ENCODE data around the gene NACC1. TPM values are rescaled to one million over a fixed set of nuclear protein-coding genes. Genes with fewer than 3 reads are reported as not detected.

Gene NACC1
- total RNA-seq, 3 donors from 2014 or later (not counting 1 experiment from before 2014, with no cell fraction given) = 41.2 to 48.7 (median 43.4) TPM

DNA sequence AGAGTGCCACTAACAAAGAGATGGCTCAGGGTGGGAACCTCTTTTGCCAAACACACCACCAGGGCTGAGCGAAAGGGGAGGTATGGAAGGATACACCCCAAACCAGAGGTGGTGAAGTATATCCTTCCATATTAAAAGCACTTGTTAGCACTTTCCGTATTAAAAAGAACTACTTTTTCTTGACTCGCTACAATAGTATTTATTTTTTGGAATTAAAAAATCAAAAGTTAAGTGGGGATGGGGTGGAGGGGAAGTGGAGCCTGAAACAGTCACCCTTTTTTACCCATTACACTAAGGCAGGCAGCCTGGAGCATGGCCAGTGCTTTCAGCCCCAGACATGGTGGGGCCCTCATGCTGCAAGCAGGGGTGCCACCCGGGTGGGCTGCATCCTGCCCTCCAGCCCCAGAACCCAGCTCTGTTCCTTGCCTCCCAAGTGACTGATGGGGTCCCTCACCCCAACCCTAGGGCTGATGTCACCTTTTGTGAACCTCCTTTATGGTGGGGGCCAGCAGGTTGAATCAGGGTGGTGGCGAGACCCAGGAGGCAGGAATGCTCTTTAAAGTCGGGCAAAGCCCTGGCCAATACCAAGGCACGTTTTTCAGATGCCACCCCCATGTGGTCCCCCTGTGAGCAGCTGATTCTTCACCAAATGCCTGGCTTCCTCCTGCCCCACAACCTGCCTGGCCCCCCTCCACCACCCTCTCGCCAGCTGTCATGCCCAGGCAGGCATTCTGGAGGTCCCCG is 46.4 kb upstream of the NACC1 start:
- no peaks in the 10 kb centered on the region for H3K36me3 ChIP-seq (ENCODE audit: control insufficient read depth, insufficient read depth, low read length)
- Mint-ChIP-seq H3K4me3 (no peak overlapping the region), H3K36me3 (no peaks in the 10 kb centered on the region), H3K4me1 (no peaks in the 10 kb centered on the region), H3K27me3 (ENCODE audit: low read depth in 2 of 2) (peaks cover 8 to 13% of the 10 kb centered on the region in 2 donors), H3K9me3 (no peaks in the 10 kb centered on the region), H3K27ac (no peak overlapping the region)
- 40% methylated on average over 6 of the region's 9 CpGs for WGBS (ENCODE audit: insufficient coverage)
- no peaks in the 10 kb centered on the region for H3K4me1 ChIP-seq (ENCODE audit: control insufficient read depth, insufficient read depth, low read length)
- DNase-seq (no peak), ATAC-seq (no peak)
- intact Hi-C loops (cut with micrococcal nuclease) = no loop called here
- TF ChIP-seq, protein P1, sequence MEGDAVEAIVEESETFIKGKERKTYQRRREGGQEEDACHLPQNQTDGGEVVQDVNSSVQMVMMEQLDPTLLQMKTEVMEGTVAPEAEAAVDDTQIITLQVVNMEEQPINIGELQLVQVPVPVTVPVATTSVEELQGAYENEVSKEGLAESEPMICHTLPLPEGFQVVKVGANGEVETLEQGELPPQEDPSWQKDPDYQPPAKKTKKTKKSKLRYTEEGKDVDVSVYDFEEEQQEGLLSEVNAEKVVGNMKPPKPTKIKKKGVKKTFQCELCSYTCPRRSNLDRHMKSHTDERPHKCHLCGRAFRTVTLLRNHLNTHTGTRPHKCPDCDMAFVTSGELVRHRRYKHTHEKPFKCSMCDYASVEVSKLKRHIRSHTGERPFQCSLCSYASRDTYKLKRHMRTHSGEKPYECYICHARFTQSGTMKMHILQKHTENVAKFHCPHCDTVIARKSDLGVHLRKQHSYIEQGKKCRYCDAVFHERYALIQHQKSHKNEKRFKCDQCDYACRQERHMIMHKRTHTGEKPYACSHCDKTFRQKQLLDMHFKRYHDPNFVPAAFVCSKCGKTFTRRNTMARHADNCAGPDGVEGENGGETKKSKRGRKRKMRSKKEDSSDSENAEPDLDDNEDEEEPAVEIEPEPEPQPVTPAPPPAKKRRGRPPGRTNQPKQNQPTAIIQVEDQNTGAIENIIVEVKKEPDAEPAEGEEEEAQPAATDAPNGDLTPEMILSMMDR (IDR thresholded peaks at IDR 0.05) = no peak
- no peaks in the 10 kb centered on the region for H3K9me3 ChIP-seq (ENCODE audit: control insufficient read depth, insufficient read depth, low read length)
- no peaks in the 10 kb centered on the region for H3K27me3 ChIP-seq (ENCODE audit: control insufficient read depth, insufficient read depth, low read length)
- no peak overlapping the region for H3K4me3 ChIP-seq (ENCODE audit: low read length)
- H3K27ac ChIP-seq (ENCODE audit: low read length) = no peak overlapping the region

DNA sequence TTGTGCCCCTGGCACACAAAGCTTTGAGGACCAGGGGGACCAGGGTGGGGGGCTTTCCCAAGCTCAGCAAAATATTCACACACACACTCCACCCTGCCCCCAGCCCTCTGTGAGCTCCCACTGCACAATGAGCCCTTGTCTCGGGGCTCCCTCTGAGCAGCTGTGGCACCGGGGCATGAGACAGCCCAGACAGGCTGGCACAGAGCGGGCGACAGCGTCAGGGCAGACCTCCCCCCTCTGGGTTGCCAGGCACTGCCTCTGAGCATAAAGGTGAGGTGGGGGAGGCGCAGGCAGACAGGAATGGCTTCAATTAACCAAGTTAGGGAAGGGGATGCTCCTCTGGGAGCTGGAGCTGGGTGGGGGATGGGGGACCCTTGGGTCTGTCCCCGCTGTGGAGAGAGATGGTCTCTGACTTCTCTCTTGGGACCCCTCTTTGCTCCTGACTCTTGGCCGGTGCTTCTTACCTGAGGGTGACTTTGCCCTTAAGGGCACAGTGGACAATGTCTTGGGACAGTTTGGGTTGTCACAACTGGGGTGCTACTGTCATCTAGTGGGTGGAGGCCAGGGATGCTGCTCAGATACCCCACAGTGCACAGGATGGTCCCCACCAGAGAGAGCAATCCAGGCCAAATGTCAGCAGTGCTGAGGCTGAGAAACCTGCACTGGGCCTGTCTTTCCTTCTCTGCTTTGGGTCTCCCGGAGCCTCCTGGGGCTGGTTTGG is 45.7 kb upstream of the NACC1 start:
- Mint-ChIP-seq H3K4me3 (no peak overlapping the region), H3K27me3 (ENCODE audit: low read depth in 2 of 2) (peaks cover 8 to 16% of the 10 kb centered on the region in 2 donors), H3K36me3 (no peaks in the 10 kb centered on the region), H3K4me1 (no peaks in the 10 kb centered on the region), H3K9me3 (no peaks in the 10 kb centered on the region), H3K27ac (no peak overlapping the region)
- DNase-seq (no peak), ATAC-seq (no peak)
- WGBS (ENCODE audit: insufficient coverage) = 82% methylated on average over 9 of the region's 9 CpGs
- intact Hi-C loops (cut with micrococcal nuclease) = no loop called here
- H3K9me3 ChIP-seq (ENCODE audit: control insufficient read depth, insufficient read depth, low read length) = no peaks in the 10 kb centered on the region
- no peak overlapping the region for H3K27ac ChIP-seq (ENCODE audit: low read length)
- H3K4me1 ChIP-seq (ENCODE audit: control insufficient read depth, insufficient read depth, low read length) = no peaks in the 10 kb centered on the region
- H3K4me3 ChIP-seq (ENCODE audit: low read length) = no peak overlapping the region
- TF ChIP-seq, protein P1 (IDR thresholded peaks at IDR 0.05) = no peak
- no peaks in the 10 kb centered on the region for H3K27me3 ChIP-seq (ENCODE audit: control insufficient read depth, insufficient read depth, low read length)
- no peaks in the 10 kb centered on the region for H3K36me3 ChIP-seq (ENCODE audit: control insufficient read depth, insufficient read depth, low read length)

- Histone ChIP-seq H3K27me3 (ENCODE audit: control insufficient read depth, insufficient read depth, low read length) (no peaks in the 10 kb centered on the region), H3K4me1 (ENCODE audit: control insufficient read depth, insufficient read depth, low read length) (no peaks in the 10 kb centered on the region), H3K4me3 (ENCODE audit: low read length) (no peak overlapping the region), H3K9me3 (ENCODE audit: control insufficient read depth, insufficient read depth, low read length) (no peaks in the 10 kb centered on the region), H3K36me3 (ENCODE audit: control insufficient read depth, insufficient read depth, low read length) (no peaks in the 10 kb centered on the region), H3K27ac (ENCODE audit: low read length) (no peak overlapping the region)
- DNase-seq (no peak), ATAC-seq (no peak)
- TF ChIP-seq, protein P1 (IDR thresholded peaks at IDR 0.05) = no peak
- H3K27me3 Mint-ChIP-seq (ENCODE audit: low read depth in 2 of 2) = peaks cover 8 to 22% of the 10 kb centered on the region in 2 donors
- 90% methylated on average over 4 of the region's 5 CpGs for WGBS (ENCODE audit: insufficient coverage)
- H3K4me3 Mint-ChIP-seq = no peak overlapping the region
- H3K36me3 Mint-ChIP-seq = no peaks in the 10 kb centered on the region
- intact Hi-C loops (cut with micrococcal nuclease) = no loop called here
- H3K27ac Mint-ChIP-seq = no peak overlapping the region
- H3K9me3 Mint-ChIP-seq = no peaks in the 10 kb centered on the region
- no peaks in the 10 kb centered on the region for H3K4me1 Mint-ChIP-seq
These were observed 44.8 kb upstream of the NACC1 start for GRCh38 chr19:13073263-13073662.
